Activated CD4-positive, alpha-beta T cell treated with anti-CD3 and anti-CD28 coated beads, Interleukin-2, amount 10 ng/mL, durations not matched to agents 24 days and 14 days (primary cell): ENCODE results near the gene ANXA6. TPM values are rescaled to one million over a fixed set of nuclear protein-coding genes. Genes with fewer than 3 reads are reported as not detected.
"Not testable (repeated sequence)": the region's sequence is repeated elsewhere in the genome, so short reads cannot be mapped to it uniquely, and the experiment has no call there.

Experiments used
- DNase-seq: peaks from one replicate; pipeline ENCODE4 v3.0.0; 2022
- H3K27ac Mint-ChIP-seq: one replicate; pipeline ENCODE4 v1.8.0; 2022; ENCODE audit warnings: mild to moderate bottlenecking, mixed read lengths
- H3K27me3 Mint-ChIP-seq: one replicate; pipeline ENCODE4 v1.8.0; 2022; ENCODE audit warnings: mixed read lengths
- H3K36me3 Mint-ChIP-seq: one replicate; pipeline ENCODE4 v1.8.0; 2022; ENCODE audit warnings: low read depth, mild to moderate bottlenecking, mixed read lengths
- H3K4me1 Mint-ChIP-seq: one replicate; pipeline ENCODE4 v1.8.0; 2021; ENCODE audit warnings: mixed read lengths
- H3K4me3 Mint-ChIP-seq: one replicate; pipeline ENCODE4 v1.8.0; 2022; ENCODE audit warnings: mild to moderate bottlenecking, moderate library complexity, mixed read lengths
- H3K9me3 Mint-ChIP-seq: one replicate; pipeline ENCODE4 v1.8.0; 2021; ENCODE audit warnings: mixed read lengths
- intact Hi-C: fragments of 100-400 bp; cut with micrococcal nuclease; formaldehyde crosslinking; loops from one replicate; pipeline ENCODE4 v1.15.1; 2023
- total RNA-seq: library from RNA; stranded (reverse); gene quantifications from 2 replicates; pipeline ENCODE4 v1.2.3, GENCODE V29; 2022

ANXA6 gene
- 314 and 315 TPM in 2 replicates for total RNA-seq

GRCh38 chr5:151157426-151158286, at the start of gene ANXA6:
ANXA6 (minus strand) TSS chr5:151157779; CDS start chr5:151147901, 9,878 bp downstream.
- Mint-ChIP-seq H3K4me3 (peak within 1 kb of the TSS; percentile 98), H3K27me3 (no peaks in the 10 kb centered on the region), H3K36me3 (peaks cover 26% of the 10 kb centered on the region), H3K27ac (peak within 1 kb of the TSS; percentile 95), H3K4me1 (peaks cover 53% of the 10 kb centered on the region), H3K9me3 (no peaks in the 10 kb centered on the region)
- DNase-seq: peak; percentile 92
- intact Hi-C loops: loop anchor here (1.0 to 10.0 kb wide), 7 partner anchors 7 to 1603 kb away; partner anchors contain the start of genes CSNK1A1, G3BP1 and IRGM

- H3K36me3 Mint-ChIP-seq: peaks cover 32% of the 10 kb centered on the region
- no peaks in the 10 kb centered on the region for H3K27me3 Mint-ChIP-seq
- intact Hi-C loops: no loop called here
- peaks cover 40% of the 10 kb centered on the region for H3K4me1 Mint-ChIP-seq
- H3K27ac Mint-ChIP-seq: peak overlapping the region; percentile 52
- no peak overlapping the region for H3K4me3 Mint-ChIP-seq
- H3K9me3 Mint-ChIP-seq: no peaks in the 10 kb centered on the region
- DNase-seq: no peak
Measured at GRCh38 chr5:151205411-151205810, 47.8 kb upstream of the ANXA6 start.

GRCh38 chr5:151204051-151204450, 46.5 kb upstream of the ANXA6 start:
- peaks cover 39% of the 10 kb centered on the region for H3K36me3 Mint-ChIP-seq
- no peak overlapping the region for H3K27ac Mint-ChIP-seq
- no peaks in the 10 kb centered on the region for H3K27me3 Mint-ChIP-seq
- intact Hi-C loops: no loop called here
- H3K4me3 Mint-ChIP-seq: no peak overlapping the region
- peaks cover 32% of the 10 kb centered on the region for H3K4me1 Mint-ChIP-seq
- no peaks in the 10 kb centered on the region for H3K9me3 Mint-ChIP-seq
- no peak for DNase-seq

- Mint-ChIP-seq H3K9me3 (no peaks in the 10 kb centered on the region), H3K27me3 (no peaks in the 10 kb centered on the region), H3K27ac (peak overlapping the region; percentile 80), H3K4me3 (peak overlapping the region; percentile 50), H3K4me1 (peaks cover 32% of the 10 kb centered on the region), H3K36me3 (peaks cover 38% of the 10 kb centered on the region)
- no peak for DNase-seq
- intact Hi-C loops: loop anchor here (1.0 to 2.0 kb wide), 2 partner anchors 9 to 46 kb away; partner anchors contain the start of gene ANXA6
Measured at GRCh38 chr5:151202381-151203139, 45.0 kb upstream of the ANXA6 start.

GRCh38 chr5:151200913-151201595, 43.5 kb upstream of the ANXA6 start:
- Mint-ChIP-seq H3K9me3 (peaks cover 4% of the 10 kb centered on the region), H3K4me3 (no peak overlapping the region), H3K36me3 (peaks cover 48% of the 10 kb centered on the region), H3K27ac (peak overlapping the region; percentile 72), H3K4me1 (peaks cover 40% of the 10 kb centered on the region), H3K27me3 (no peaks in the 10 kb centered on the region)
- no peak for DNase-seq
- intact Hi-C loops: no loop called here

GRCh38 chr5:151199581-151200185, 42.1 kb upstream of the ANXA6 start:
- no peak for DNase-seq
- Mint-ChIP-seq H3K36me3 (peaks cover 52% of the 10 kb centered on the region), H3K4me3 (no peak overlapping the region), H3K4me1 (peaks cover 41% of the 10 kb centered on the region), H3K27me3 (no peaks in the 10 kb centered on the region), H3K9me3 (peaks cover 4% of the 10 kb centered on the region), H3K27ac (no peak overlapping the region)
- intact Hi-C loops: no loop called here

- no peaks in the 10 kb centered on the region for H3K27me3 Mint-ChIP-seq
- peaks cover 4% of the 10 kb centered on the region for H3K9me3 Mint-ChIP-seq
- H3K27ac Mint-ChIP-seq: no peak overlapping the region
- H3K36me3 Mint-ChIP-seq: peaks cover 58% of the 10 kb centered on the region
- intact Hi-C loops: no loop called here
- no peak overlapping the region for H3K4me3 Mint-ChIP-seq
- peaks cover 39% of the 10 kb centered on the region for H3K4me1 Mint-ChIP-seq
- no peak for DNase-seq
Measured at GRCh38 chr5:151198861-151199260, 41.3 kb upstream of the ANXA6 start.

- Mint-ChIP-seq H3K9me3 (peaks cover 13% of the 10 kb centered on the region), H3K4me1 (peaks cover 30% of the 10 kb centered on the region), H3K36me3 (peaks cover 62% of the 10 kb centered on the region)
- DNase-seq, H3K4me3 Mint-ChIP-seq, intact Hi-C loops, H3K27ac Mint-ChIP-seq, H3K27me3 Mint-ChIP-seq: not testable (repeated sequence)
Measured at GRCh38 chr5:151197291-151197600, 39.7 kb upstream of the ANXA6 start.

- intact Hi-C loops: no loop called here
- H3K4me3 Mint-ChIP-seq: no peak overlapping the region
- no peaks in the 10 kb centered on the region for H3K27me3 Mint-ChIP-seq
- H3K27ac Mint-ChIP-seq: peak overlapping the region; percentile 60
- peaks cover 30% of the 10 kb centered on the region for H3K4me1 Mint-ChIP-seq
- DNase-seq: no peak
- peaks cover 66% of the 10 kb centered on the region for H3K36me3 Mint-ChIP-seq
- H3K9me3 Mint-ChIP-seq: peaks cover 13% of the 10 kb centered on the region
Measured at GRCh38 chr5:151196556-151197290, 39.1 kb upstream of the ANXA6 start.

GRCh38 chr5:151195622-151196021, 38.0 kb upstream of the ANXA6 start:
- Mint-ChIP-seq H3K27me3 (no peaks in the 10 kb centered on the region), H3K27ac (peak overlapping the region; percentile 46), H3K9me3 (peaks cover 19% of the 10 kb centered on the region), H3K4me1 (peaks cover 29% of the 10 kb centered on the region), H3K36me3 (peaks cover 66% of the 10 kb centered on the region), H3K4me3 (peak overlapping the region; percentile 0)
- intact Hi-C loops: no loop called here
- DNase-seq: no peak

- no peak for DNase-seq
- intact Hi-C loops: no loop called here
- Mint-ChIP-seq H3K4me1 (peaks cover 26% of the 10 kb centered on the region), H3K9me3 (peaks cover 30% of the 10 kb centered on the region), H3K36me3 (peaks cover 80% of the 10 kb centered on the region), H3K27me3 (no peaks in the 10 kb centered on the region), H3K27ac (no peak overlapping the region), H3K4me3 (no peak overlapping the region)
Measured at GRCh38 chr5:151192626-151193025, 35.0 kb upstream of the ANXA6 start.

GRCh38 chr5:151191661-151192060, 34.1 kb upstream of the ANXA6 start:
- peaks cover 22% of the 10 kb centered on the region for H3K4me1 Mint-ChIP-seq
- peaks cover 26% of the 10 kb centered on the region for H3K9me3 Mint-ChIP-seq
- no peak overlapping the region for H3K27ac Mint-ChIP-seq
- H3K27me3 Mint-ChIP-seq: no peaks in the 10 kb centered on the region
- DNase-seq: no peak
- no peak overlapping the region for H3K4me3 Mint-ChIP-seq
- intact Hi-C loops: no loop called here
- H3K36me3 Mint-ChIP-seq: peaks cover 83% of the 10 kb centered on the region

- H3K36me3 Mint-ChIP-seq: peaks cover 80% of the 10 kb centered on the region
- H3K27me3 Mint-ChIP-seq: no peaks in the 10 kb centered on the region
- intact Hi-C loops: no loop called here
- peaks cover 5% of the 10 kb centered on the region for H3K4me1 Mint-ChIP-seq
- no peak overlapping the region for H3K27ac Mint-ChIP-seq
- no peak overlapping the region for H3K4me3 Mint-ChIP-seq
- H3K9me3 Mint-ChIP-seq: peaks cover 26% of the 10 kb centered on the region
- no peak for DNase-seq
Measured at GRCh38 chr5:151189151-151189550, 31.6 kb upstream of the ANXA6 start.
